ENCODE measurements around the gene SLC25A24. TPM values are rescaled to one million over a fixed set of nuclear protein-coding genes. Genes with fewer than 3 reads are reported as not detected.
"Not testable (repeated sequence)": the region's sequence is repeated elsewhere in the genome, so short reads cannot be mapped to it uniquely, and the experiment has no call there.

The SLC25A24 gene
- 35.0 and 35.3 TPM in 2 replicates for total RNA-seq (2014; rRNA removed; shearing (Covaris generic))

DNA sequence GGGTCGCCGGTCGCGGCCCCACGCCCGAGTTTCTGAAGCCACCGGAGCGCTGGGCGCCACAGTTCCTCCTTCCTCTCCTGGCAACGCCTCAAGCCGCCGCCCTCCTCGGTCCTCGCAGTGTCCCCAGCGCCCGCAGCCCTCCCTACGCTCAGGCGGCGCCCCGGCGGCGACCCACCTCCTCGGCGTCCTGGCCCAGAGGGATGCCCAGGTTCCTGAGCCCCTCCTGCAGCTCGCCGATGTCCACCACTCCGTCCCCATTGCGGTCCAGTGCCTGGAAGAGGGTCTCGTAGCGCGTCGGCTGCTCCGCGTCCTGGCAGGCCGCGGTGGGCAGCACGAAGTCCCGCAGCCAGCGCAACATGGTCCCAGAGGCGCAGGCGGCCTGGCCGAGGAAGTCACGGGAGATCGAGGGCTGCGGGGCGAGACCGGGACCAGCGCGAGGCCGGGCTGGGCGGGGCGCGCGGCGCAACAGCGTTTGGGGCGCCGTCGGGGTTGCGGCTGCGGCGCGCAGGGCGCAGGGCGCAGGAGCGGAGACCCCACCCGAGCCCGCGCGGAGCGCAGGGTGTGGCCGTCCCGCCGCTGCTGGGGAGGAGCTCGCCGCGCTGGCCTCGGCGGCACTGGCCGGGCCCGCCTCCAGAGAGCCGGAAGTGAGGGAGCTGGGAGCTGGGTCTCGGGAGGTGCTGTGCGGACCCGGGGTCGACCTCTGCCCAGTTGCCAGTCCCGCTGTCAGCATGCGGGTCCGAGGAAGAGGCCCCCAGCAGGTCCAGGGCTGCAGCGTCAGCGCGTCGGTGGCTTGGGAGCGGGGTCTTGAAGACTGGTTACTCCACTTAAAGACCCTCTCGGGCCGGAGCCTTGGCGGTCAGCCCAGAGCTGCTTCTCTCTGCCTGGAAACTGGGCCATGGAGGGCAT lies at the start of gene SLC25A24:
TSS of gene SLC25A24 (minus strand) at position 563 of the 906 bp plus-strand sequence. CDS start at position 358, 205 bp downstream.
- peak; percentile 75 for DNase-seq (ENCODE audit: low spot score)

DNA sequence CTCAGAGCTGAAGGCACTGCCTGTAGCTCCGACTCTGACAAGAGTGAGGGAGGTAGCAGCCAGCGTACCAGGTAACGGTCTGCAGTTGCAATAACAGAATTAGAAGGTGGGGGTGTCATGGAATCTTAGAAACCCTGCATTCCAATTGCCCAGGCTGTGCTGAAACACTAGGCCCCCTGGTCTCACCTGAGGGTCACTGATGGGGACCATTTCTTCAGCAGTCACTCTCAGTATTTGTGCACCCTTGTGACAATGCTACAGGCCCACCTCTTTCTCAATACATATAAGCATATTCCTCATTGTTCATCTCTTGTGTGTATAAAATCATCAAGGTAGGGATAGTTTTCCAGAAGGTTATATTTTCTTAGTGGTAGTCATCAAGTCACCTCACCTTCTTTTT lies 43.8 kb upstream of the SLC25A24 start, which contains the start of gene NBPF4:
TSS of gene NBPF4 (minus strand) at position 101 of the 400 bp plus-strand sequence. CDS start 315 bp downstream, outside the sequence.
- not testable (repeated sequence) for DNase-seq (ENCODE audit: low spot score)

DNA sequence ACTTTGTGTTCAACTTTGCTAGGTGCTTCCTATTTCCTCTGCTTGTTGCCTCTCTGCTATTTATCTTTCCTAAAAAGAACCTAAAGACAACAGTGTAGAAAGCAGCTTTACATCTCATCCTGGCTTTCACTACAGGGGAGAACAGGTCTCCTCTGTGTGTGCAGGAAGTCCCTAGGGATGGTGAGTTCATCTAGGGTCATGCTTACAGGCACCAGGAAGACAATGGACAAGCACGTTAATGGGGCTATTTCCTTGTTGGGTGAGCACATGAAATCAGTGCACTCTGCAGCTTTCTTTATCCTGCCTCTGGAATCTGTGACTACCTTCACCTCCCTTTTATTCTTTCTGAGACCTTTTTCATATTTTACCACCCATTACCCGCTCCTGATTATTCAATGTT lies 39.3 kb upstream of the SLC25A24 start:
- DNase-seq (ENCODE audit: low spot score) = not testable (repeated sequence)

DNA sequence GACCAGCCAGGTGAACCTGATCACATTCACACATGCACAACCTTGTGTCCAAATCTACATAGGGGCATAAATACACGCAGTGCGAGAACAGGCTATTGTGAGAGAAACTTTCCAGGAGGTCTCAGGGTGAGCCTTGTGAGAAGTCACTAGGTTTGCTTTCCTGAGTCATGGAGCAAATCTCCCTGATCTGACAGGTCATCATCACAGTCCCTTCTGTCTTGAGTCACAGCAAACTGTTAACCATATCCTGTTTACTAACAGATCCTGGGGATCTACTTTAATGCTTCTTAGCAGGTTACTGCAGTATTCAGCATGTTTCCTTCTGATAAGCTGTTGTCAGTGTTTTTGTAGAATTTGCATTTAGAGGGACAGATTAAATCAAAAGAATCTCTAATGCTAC lies 35.2 kb upstream of the SLC25A24 start:
- DNase-seq (ENCODE audit: low spot score) = not testable (repeated sequence)

DNA sequence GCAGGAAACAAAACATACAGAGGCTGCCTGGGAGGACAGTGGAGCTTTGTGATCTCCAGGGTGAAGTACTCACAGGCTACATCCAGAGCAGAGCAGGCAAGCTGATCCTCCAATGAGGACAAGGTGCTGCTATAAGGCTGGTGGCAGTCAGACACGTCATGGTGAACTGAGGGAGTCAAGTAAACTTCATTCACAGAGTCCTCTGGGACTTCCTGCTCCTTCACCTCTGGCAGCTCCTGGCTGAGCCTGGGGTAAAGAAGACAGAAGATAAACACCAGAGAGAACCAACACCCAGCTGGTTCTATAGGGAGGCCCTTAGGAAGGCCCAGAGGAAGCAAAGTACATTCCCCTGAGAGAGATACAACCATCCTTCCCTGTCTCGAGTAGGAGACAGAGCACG lies 32.0 kb upstream of the SLC25A24 start:
- DNase-seq (ENCODE audit: low spot score) = not testable (repeated sequence)

DNA sequence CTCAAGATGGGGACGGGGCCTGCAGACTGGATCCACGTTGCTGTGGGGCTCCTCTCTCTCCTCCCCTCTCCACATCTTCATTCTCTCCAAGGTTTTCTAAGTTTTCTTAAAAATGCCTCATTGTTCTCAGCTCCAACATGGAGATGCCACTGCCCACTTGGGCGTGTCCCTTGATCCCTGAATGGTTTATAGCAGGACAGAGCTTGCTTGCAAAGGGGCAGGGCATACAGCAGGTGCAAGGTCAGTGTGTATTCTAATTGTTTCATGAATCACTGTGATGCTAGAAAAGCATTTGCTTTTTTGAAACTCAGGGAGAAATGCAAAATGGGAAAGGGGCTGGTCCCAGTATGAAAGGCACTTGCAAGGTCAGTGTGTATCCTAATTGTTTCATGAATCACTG lies 29.8 kb upstream of the SLC25A24 start:
- DNase-seq (ENCODE audit: low spot score) = not testable (repeated sequence)

DNA sequence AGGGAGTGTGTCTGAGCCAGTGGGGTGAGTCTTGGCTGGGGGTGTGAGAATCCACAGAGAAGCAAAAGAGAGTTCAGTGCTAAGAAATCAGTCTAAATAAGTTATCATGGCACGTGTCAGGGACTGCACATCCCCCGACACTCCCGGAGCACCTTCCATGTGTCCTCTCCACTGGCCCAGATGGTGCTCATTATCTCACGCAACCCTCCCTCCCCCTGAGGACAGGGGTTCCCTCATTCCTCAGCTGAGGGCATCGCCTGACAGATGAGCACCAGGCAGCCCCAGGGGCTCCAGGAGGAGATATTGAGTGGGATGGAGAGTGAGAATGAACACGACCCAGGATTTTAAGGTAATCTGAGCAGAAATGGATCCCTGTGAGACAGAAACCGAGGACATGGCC lies 27.6 kb upstream of the SLC25A24 start:
- not testable (repeated sequence) for DNase-seq (ENCODE audit: low spot score)

DNA sequence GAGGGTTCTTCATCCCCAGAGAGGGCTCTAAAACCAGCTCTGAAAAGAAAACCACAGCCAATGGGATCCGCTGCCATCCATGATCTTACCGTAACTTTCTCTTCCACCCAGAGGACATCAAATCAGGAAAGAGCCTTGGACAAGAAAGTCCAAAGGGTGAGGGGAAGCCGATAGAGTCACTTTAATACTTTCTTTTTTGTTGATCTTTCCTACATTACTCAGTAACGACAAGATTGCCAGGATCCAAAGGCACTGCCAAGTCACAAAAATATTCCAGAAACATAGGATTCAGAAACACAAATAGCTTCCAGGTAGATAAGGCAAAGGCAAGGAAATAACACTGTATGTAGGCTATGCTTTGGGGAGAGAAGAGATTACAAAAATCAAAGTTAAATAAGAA lies 26.7 kb upstream of the SLC25A24 start:
- not testable (repeated sequence) for DNase-seq (ENCODE audit: low spot score)

DNA sequence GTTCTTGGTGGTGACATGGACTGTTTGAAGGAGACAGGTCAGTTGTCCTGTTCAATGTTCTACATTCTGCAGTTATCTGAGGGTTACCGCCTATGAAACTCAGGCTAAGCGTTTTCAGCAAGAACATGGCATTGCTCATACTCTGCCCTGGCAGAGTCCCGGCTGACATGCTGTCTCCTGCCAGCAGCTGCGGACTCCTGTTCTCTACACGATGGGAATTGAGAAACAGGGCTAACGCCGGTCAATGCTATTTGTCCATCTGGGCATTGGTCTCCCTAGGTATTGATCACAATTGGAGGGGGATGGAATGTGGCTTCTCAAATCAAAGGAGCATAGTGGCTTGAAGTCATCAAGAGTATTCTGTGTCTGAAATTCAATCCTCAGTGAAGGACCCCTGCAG lies 23.1 kb upstream of the SLC25A24 start:
- DNase-seq (ENCODE audit: low spot score) = not testable (repeated sequence)

DNA sequence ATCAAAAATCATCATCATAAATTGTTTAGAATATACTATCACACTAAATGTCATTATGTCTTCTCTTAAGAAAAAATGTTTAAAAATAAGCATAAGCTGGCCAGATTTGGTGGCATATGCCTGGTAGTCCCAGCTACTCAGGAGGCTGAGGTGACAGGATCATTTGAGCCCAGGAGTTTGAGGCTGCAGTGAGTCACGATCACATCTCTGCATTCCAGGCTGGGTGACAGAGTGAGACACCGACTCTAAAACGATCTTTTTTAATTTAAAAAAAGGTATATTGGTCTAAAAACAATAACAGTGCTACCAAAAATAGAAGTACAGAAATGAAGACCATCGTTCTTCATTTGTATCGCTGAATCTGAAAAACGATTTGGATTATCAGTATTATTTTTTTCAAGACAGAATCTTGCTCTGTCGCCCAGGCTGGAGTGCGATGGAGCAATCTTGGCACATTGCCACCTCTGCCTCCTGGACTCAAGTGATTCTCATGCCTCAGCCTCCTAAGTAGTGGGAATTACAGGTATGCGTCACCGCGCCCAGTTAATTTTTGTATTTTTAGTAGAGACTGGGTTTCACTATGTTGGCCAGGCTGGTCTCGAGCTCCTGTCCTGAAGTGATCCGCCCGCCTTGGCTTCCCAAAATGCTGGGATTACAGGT lies 17.5 kb upstream of the SLC25A24 start:
- not testable (repeated sequence) for DNase-seq (ENCODE audit: low spot score)

DNA sequence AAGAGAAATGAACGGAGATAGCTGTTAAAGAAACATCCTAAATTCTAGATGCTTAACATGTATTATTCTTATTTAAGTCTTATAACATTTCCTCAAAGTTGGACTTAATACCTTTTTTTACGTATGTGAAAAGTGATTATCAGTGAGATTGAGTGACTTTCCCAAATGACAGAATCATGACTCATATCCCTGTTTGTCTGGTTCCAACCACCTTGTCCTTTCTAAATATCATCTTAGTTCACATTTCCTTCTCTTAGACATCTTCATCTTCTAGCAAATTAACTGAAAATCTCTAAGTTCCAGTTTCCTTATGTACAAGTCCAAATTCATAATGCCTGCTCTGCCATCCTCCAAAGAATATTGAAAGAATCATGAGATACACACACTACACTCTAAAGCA lies 16.9 kb upstream of the SLC25A24 start:
- peak; percentile 25 for DNase-seq (ENCODE audit: low spot score)

DNA sequence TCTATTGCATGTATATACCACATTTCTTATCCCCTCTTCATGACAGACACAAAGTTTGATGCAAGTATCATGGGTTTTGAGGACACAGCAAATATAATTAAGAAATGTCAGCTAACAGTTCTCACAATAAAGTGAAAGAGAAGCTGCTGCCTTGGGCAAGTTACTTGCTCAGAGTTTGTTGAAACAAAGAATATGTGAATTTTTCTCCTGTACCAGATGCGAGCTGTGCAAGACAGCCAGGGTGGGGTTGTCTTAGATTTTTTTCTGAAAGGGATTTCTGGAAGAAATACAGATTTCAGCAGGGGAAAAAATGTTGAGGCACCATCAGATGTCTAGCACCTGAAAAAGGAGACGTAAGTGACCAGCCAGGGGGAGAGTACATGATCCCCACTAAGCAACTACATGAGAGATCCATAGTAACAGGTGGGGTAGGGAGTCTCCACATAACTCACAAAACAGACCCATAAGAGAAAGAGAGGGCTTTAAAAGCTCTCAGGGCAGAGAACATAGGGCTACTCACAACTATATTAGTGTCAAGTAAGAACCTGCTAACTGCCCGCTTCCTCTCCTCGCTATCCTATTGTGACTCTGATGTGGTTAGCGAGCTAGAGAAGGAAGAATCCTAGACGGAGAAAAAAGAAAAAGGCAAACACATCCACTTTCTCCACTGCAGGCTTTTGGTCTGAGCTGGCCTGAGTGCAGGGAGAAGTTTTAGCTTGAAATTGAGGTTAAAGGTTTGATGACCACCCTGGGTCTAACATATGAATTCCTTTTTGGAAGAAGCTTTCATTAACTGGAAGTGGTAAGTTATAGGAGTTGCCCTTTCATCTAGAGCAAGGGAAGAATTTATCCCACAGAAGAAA lies 16.1 kb upstream of the SLC25A24 start:
- not testable (repeated sequence) for DNase-seq (ENCODE audit: low spot score)

DNA sequence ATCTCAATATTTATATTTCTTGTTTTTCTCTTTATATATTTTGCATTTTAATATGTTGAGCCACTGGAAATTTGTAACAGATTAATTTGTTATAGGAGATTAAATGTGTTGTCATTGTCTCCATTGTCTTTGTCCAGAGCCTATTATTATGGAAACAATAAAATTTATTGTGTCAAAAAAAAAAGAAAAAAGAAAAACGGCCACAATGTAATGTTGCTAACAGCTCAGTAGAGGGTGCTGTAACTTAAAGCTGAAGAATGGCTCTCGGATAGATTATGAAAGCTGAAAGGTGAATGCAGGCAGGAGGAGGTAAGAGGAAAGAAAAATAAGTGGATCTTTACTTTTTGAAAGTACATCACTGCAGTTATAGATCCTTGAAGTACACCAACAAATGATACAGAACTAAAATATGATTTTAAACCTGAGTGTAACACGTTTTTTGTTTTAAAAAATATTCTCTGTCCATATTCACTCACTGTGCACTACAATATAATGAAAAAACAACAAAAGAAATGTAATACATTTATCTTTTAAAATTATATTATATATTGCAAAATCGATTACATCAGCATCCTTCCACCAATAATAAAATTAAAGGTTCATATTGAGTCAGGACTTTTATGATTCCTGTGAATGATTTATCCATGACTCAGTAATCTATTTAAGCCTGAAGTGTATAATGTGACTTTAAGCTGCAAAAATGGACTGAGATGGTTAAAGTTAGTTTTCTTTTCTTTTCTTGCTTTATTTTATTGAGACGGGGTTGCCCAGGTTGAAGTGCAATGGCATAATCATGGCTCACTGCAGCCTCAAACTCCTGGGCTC lies 14.7 kb upstream of the SLC25A24 start:
- DNase-seq (ENCODE audit: low spot score) = peak; percentile 41

DNA sequence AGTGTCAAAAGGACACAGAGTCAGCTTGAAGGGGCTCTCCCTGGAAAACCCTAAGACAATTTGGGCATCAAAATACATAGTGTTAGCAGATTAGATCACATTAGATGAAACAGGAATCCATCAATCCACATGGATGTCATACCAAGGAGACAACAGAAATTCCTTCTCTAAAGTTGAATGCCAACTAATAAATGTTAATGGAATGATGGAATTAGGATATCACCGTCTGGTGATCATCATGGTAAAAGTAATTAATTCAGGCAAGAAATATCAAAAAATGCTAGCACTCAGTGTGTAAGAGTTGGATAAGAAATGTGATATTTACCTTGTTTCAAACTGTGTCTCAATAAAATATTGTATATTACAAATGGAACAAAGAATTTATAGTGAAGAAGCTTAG lies 10.9 kb upstream of the SLC25A24 start:
- no peak for DNase-seq (ENCODE audit: low spot score)

DNA sequence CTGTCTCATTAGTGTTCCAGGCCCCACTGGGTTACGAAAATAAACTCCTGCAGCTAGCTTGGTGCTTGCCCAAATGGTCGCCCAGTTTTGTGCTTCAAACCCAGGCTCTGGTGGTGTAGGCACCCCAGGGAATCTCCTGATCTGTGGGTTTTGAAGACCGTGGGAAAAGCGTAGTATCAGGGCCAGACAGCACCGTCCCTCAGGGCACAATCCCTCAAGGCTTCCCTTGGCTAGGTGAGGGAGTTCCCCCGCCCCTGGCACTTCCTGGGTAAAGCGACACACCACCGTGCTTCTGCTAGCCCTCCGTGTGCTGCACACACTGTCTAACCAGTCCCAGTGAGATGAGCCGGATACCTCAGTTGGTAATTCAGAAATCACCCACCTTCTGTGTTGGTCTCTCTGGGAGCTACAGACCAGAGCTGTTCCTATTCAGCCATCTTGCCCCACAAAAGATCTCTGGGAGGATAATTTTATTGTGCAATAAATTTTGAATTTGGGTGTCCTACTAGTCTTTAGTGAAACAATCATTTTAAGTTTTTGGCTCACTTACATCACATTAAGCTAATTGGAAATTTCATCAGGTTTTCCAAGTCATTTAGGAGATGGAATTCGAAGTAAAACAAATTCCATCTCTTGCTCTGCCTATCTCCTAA lies 9.4 kb upstream of the SLC25A24 start:
- no peak for DNase-seq (ENCODE audit: low spot score)

DNA sequence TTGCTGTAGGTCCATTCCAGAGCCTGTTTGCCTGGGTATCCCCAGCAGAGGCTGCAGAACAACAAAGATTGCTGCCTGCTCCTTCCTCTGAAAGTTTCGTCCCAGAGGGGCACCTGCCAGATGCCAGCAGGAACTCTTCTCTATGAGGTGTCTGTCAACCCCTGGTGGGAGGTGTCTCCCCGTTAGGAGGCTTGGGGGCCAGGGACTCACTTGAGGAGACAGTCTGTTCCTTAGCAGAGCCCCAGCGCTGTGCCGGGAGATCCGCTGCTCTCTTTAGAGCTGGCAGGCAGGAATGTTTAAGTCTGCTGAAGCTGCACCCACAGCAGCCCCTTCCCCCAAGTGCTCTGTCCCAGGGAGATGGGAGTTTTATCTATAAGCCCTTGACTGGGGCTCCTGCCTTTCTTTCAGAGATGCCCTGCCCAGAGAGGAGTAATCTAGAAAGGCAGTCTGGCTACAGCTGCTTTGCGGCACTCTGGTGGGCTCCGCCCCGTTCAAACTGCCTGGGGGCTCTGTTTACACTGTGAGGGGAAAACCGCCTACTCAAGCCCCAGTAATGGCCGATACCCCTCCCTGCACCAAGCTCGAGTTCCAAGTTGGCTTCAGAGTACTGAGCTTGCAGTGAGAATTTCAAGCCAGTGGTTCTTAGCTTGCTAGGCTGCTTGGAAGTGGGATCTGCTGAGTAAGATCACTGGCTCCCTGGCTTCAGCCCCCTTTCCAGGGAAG lies 8.7 kb upstream of the SLC25A24 start:
- no peak for DNase-seq (ENCODE audit: low spot score)

DNA sequence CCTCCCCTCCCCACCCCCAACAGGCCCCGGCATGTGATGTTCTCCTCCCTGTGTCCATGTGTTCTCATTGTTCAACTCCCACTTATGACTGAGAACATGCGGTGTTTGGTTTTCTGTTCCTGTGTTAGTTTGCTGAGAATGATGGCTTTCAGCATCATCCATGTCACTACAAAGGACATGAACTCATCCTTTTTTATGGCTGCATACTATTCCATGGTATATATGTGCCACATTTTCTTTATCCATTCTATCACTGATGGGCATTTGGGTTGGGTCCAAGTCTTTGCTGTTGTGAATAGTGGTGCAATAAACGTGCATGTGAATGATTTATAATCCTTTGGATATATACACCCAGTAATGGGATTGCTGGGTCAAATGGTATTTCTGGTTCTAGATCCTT lies 3.4 kb upstream of the SLC25A24 start:
- DNase-seq (ENCODE audit: low spot score) = not testable (repeated sequence)

DNA sequence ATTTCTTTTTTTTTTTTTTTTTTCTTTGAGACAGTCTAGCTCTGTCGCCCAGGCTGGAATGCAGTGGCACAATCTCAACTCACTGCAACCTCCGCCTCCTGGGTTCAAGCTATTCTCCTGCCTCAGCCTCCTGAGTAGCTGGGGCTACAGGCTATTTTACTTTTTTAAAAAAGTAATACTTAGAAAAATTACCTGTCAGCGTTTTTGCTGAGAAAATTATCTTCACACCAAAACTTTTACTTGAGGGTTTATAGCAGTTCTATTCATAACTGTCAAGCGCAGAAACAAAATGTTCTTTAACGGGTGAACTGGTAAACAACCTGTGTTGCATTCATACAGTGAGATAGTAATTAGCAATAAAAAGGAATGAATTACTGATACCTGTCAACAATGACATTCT lies 1.5 kb upstream of the SLC25A24 start:
- DNase-seq (ENCODE audit: low spot score) = no peak

DNA sequence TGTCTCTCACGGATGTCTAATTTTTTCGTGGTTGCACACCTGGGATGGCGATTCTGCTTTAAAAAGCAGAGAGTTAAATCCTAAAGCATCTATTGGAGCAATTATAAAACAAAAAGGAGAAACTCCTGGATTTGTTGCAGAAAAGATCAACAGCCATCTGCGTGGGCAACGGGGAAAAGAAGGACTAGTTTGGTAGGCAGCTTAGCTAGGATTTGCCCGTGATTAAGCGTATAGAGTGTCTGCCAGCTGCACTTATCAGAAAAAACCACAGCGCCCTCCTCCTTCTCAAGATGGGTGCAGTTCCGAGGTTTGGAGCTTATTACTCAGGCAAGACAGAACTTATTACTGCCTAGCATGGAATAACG lies 526 bp upstream of the SLC25A24 start:
- peak; percentile 76 for DNase-seq (ENCODE audit: low spot score)
